NB4 (cell line): Measurements from ENCODE around the gene HOXC4.

Experiments used
- DNase-seq: peaks from one replicate; pipeline ENCODE4 v3.0.0; 2010; ENCODE audit warnings: low read depth
- H3K4me3 ChIP-seq: one replicate; pipeline ENCODE4 v1.5.1; 2011; ENCODE audit warnings: mild to moderate bottlenecking, low read depth, low read length, moderate library complexity
- MYC ChIP-seq: IDR thresholded peaks from 2 replicates; pipeline ENCODE4 v1.6.1; 2011; ENCODE audit warnings: low read depth, low read length
- POLR2A ChIP-seq: IDR thresholded peaks from 2 replicates; pipeline ENCODE4 v1.6.1; 2011; ENCODE audit warnings: mild to moderate bottlenecking; ENCODE audit not compliant: insufficient read length; ENCODE audit errors: extremely low read depth
- TF ChIP-seq, protein P1 (sequence below): IDR thresholded peaks from 2 replicates; pipeline ENCODE4 v1.6.1; 2011; ENCODE audit warnings: low read depth, low read length
- TF ChIP-seq, protein P2 (sequence below): IDR thresholded peaks from one replicate; pipeline ENCODE4 v1.5.1; 2012; ENCODE audit warnings: low read depth, low read length

HOXC4 gene

DNA sequence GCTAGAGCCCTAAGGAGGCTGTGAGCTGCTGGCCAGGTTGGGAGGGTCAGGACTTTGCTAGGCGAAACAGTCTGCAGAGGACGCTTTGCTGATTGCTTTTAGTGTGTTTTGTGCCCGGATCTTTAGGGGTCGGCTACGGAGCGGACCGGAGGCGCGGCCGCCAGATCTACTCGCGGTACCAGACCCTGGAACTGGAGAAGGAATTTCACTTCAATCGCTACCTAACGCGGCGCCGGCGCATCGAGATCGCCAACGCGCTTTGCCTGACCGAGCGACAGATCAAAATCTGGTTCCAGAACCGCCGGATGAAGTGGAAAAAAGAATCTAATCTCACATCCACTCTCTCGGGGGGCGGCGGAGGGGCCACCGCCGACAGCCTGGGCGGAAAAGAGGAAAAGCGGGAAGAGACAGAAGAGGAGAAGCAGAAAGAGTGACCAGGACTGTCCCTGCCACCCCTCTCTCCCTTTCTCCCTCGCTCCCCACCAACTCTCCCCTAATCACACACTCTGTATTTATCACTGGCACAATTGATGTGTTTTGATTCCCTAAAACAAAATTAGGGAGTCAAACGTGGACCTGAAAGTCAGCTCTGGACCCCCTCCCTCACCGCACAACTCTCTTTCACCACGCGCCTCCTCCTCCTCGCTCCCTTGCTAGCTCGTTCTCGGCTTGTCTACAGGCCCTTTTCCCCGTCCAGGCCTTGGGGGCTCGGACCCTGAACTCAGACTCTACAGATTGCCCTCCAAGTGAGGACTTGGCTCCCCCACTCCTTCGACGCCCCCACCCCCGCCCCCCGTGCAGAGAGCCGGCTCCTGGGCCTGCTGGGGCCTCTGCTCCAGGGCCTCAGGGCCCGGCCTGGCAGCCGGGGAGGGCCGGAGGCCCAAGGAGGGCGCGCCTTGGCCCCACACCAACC, 23.9 kb upstream of the HOXC4 start:
- no peak for DNase-seq
- TF ChIP-seq, protein P1, sequence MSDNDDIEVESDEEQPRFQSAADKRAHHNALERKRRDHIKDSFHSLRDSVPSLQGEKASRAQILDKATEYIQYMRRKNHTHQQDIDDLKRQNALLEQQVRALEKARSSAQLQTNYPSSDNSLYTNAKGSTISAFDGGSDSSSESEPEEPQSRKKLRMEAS, result no peak
- no peak for TF ChIP-seq POLR2A

DNA sequence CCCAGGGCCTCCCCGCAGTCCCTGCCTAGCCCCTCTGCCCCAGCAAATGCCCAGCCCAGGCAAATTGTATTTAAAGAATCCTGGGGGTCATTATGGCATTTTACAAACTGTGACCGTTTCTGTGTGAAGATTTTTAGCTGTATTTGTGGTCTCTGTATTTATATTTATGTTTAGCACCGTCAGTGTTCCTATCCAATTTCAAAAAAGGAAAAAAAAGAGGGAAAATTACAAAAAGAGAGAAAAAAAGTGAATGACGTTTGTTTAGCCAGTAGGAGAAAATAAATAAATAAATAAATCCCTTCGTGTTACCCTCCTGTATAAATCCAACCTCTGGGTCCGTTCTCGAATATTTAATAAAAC, 23.2 kb upstream of the HOXC4 start:
- H3K4me3 ChIP-seq, result no peak overlapping the region
- no peak for DNase-seq
- TF ChIP-seq POLR2A, result no peak
- TF ChIP-seq, protein P1, result no peak
- TF ChIP-seq MYC, result no peak
- TF ChIP-seq, protein P2, sequence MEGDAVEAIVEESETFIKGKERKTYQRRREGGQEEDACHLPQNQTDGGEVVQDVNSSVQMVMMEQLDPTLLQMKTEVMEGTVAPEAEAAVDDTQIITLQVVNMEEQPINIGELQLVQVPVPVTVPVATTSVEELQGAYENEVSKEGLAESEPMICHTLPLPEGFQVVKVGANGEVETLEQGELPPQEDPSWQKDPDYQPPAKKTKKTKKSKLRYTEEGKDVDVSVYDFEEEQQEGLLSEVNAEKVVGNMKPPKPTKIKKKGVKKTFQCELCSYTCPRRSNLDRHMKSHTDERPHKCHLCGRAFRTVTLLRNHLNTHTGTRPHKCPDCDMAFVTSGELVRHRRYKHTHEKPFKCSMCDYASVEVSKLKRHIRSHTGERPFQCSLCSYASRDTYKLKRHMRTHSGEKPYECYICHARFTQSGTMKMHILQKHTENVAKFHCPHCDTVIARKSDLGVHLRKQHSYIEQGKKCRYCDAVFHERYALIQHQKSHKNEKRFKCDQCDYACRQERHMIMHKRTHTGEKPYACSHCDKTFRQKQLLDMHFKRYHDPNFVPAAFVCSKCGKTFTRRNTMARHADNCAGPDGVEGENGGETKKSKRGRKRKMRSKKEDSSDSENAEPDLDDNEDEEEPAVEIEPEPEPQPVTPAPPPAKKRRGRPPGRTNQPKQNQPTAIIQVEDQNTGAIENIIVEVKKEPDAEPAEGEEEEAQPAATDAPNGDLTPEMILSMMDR, result no peak

More for the DNA sequence above, 23.9 kb upstream of the HOXC4 start:
- no peak overlapping the region for H3K4me3 ChIP-seq

DNA sequence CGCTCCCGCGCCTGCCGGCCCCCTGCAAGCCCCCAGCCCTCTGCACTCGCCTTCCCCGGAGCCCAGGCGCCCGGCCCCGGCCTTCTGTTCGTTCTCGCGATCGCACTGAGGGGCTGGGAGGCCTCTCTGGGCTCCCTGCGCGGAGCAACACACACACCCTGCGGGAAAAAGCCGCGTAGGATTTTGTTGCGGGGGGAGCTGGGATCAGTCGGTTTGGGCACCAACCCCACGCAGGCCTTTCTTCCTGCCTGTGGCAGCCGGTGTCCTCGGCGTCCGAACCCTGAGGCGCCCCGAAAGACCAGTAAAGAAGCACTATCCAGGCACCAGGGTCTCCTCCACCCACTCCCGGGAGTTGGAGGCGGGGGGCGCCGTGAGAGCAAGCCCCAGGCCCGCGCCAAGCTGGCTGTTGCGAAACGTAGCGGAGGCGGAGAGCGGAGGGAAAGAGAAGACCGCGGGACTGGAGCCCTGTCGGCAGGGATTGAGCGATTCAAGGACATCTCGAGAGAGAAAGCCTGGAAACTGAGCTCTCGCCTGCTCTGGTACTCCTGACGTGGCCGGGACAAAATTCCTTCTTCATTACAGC, 22.7 kb upstream of the HOXC4 start:
- TF ChIP-seq MYC, result no peak
- TF ChIP-seq POLR2A, result no peak
- no peak overlapping the region for H3K4me3 ChIP-seq

DNA sequence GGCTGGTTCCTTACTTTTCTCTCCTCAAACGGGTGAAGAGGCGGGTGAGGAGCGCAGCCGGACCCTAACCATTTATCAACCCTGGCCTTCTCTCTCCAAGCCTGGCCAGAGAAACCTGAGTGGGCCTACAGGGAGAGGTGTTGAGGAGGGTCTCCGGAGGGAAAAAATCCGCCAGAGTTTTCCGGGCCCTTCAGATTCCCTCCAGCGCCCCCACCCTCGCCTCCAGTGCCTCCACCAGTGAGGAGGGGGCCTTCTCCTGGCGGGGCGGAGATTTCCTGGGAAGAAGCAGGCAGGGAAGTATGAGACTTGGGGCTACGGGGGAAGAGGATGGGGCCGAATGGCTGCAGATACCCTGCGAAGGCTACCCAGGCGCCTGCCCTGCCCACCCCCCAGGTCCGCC, 22.2 kb upstream of the HOXC4 start:
- no peak for DNase-seq
- no peak overlapping the region for H3K4me3 ChIP-seq
- no peak for TF ChIP-seq POLR2A
- TF ChIP-seq, protein P2, result no peak
- TF ChIP-seq, protein P1, result no peak
- no peak for TF ChIP-seq MYC

More for the DNA sequence above, 22.7 kb upstream of the HOXC4 start:
- no peak for DNase-seq

DNA sequence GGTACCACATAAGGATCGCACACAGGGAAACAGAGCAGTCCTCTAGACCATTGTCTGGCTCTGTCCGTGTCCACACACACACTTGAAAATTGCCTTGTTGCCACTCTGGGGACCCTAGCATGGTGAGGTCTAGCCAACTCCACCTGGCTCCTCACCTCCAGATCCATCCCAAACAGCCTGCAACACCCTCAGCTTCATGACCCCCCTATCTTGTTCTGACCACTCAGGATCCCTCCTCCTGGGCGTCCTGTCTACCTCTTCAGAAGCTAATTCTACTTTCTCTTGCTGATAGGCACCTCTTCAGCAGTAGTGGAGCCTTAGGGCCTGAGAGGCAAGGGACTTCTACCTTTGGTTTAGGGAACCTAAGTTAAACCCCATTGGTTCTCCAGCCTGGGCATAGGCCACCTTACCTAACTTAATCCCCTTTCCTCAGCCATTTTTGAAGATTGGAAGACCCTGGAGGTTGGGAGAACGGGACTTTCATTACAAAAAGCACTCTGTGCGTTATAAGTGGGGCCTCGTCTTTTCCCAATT, 21.5 kb upstream of the HOXC4 start:
- TF ChIP-seq, protein P1, result no peak
- TF ChIP-seq MYC, result no peak
- TF ChIP-seq, protein P2, result no peak
- TF ChIP-seq POLR2A, result no peak
- DNase-seq, result no peak
- H3K4me3 ChIP-seq, result no peak overlapping the region

DNA sequence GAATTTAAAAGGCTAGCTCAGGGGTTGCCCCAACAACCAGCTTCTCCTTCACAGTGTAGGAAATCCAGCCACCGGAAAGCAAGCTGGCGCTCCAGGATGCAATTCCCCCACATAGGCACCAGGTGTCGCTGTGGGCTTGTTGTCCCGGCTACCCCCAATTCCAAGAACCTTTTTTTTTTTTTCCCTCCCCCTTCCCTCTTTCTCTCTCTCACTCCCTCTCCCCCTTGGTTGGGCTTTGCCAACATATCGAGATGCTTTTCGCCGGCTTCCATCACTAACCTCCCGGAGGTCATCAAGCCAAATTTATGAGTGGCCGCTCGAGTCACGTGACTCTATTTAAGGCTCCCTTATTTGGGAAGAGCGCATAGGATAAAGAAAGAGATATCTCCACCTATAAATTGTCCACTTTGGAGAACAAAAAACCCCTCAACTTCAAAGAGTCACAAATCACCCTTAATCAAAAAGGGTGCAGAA, 21.0 kb upstream of the HOXC4 start, which contains the start of gene HOXC5:
HOXC5 (plus strand) TSS at position 424 of the 474 bp plus-strand sequence. CDS start 73 bp downstream, outside the sequence.
- H3K4me3 ChIP-seq, result no peak within 1 kb of the TSS
- TF ChIP-seq MYC (no peak), POLR2A (no peak)
- TF ChIP-seq, protein P2, result peak; percentile 94
- TF ChIP-seq, protein P1, result no peak
- peak; percentile 81 for DNase-seq
